Glutamatergic neuron (in vitro differentiated cells): Measurements from ENCODE around the gene SMAD9. TPM values are rescaled to one million over a fixed set of nuclear protein-coding genes. Genes with fewer than 3 reads are reported as not detected.

Source experiments
- DNase-seq: peaks from one replicate; pipeline ENCODE4 v3.0.0; 2022
- H3K27ac Mint-ChIP-seq: one replicate; pipeline ENCODE4 v1.8.0; 2020; ENCODE audit warnings: mild to moderate bottlenecking, mixed read lengths, inconsistent platforms; ENCODE audit not compliant: unreplicated experiment
- H3K27me3 Mint-ChIP-seq: one replicate; pipeline ENCODE4 v1.8.0; 2020; ENCODE audit warnings: mild to moderate bottlenecking, moderate library complexity, mixed read lengths, inconsistent platforms; ENCODE audit not compliant: unreplicated experiment
- H3K36me3 Mint-ChIP-seq: one replicate; pipeline ENCODE4 v1.8.0; 2020; ENCODE audit warnings: mild to moderate bottlenecking, mixed read lengths, inconsistent platforms; ENCODE audit not compliant: unreplicated experiment
- H3K4me1 Mint-ChIP-seq: one replicate; pipeline ENCODE4 v1.8.0; 2020; ENCODE audit warnings: mild to moderate bottlenecking, low read depth, mixed read lengths, inconsistent platforms; ENCODE audit not compliant: unreplicated experiment
- H3K4me3 Mint-ChIP-seq: one replicate; pipeline ENCODE4 v1.8.0; 2020; ENCODE audit warnings: mild to moderate bottlenecking, mixed read lengths, inconsistent platforms; ENCODE audit not compliant: unreplicated experiment
- H3K9me3 Mint-ChIP-seq: one replicate; pipeline ENCODE4 v1.8.0; 2020; ENCODE audit warnings: mild to moderate bottlenecking, moderate library complexity, mixed read lengths, inconsistent platforms; ENCODE audit not compliant: unreplicated experiment
- total RNA-seq: library from RNA; stranded (reverse); fragmentation: NEBNext Ultra II Directional; extraction: Animal tissue kit (Norgen Biotek cat#: 25700); gene quantifications from one replicate; pipeline ENCODE4 v1.2.1, GENCODE V29; 2021; ENCODE audit not compliant: unreplicated experiment
- TF ChIP-seq, protein P1 (sequence below): fragments of 200-600 bp; sonication (generic); IDR thresholded peaks from one replicate; pipeline ENCODE4 v1.5.0; 2021; ENCODE audit not compliant: partially characterized antibody, unreplicated experiment

The SMAD9 gene
- total RNA-seq, 1 donor from 2014 or later: 43.6 TPM

GRCh38 chr13:36839281-36839680, 80.8 kb downstream of the SMAD9 start:
- H3K4me3 Mint-ChIP-seq: no peak overlapping the region
- H3K9me3 Mint-ChIP-seq: peaks cover 2% of the 10 kb centered on the region
- no peak overlapping the region for H3K27ac Mint-ChIP-seq
- peaks cover 12% of the 10 kb centered on the region for H3K4me1 Mint-ChIP-seq
- TF ChIP-seq, protein P1, sequence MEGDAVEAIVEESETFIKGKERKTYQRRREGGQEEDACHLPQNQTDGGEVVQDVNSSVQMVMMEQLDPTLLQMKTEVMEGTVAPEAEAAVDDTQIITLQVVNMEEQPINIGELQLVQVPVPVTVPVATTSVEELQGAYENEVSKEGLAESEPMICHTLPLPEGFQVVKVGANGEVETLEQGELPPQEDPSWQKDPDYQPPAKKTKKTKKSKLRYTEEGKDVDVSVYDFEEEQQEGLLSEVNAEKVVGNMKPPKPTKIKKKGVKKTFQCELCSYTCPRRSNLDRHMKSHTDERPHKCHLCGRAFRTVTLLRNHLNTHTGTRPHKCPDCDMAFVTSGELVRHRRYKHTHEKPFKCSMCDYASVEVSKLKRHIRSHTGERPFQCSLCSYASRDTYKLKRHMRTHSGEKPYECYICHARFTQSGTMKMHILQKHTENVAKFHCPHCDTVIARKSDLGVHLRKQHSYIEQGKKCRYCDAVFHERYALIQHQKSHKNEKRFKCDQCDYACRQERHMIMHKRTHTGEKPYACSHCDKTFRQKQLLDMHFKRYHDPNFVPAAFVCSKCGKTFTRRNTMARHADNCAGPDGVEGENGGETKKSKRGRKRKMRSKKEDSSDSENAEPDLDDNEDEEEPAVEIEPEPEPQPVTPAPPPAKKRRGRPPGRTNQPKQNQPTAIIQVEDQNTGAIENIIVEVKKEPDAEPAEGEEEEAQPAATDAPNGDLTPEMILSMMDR: no peak
- H3K36me3 Mint-ChIP-seq: peaks cover 5% of the 10 kb centered on the region
- H3K27me3 Mint-ChIP-seq: no peaks in the 10 kb centered on the region
- DNase-seq: no peak

- no peak for DNase-seq
- Mint-ChIP-seq H3K27me3 (no peaks in the 10 kb centered on the region), H3K4me1 (peaks cover 12% of the 10 kb centered on the region), H3K9me3 (peaks cover 2% of the 10 kb centered on the region), H3K4me3 (no peak overlapping the region), H3K27ac (no peak overlapping the region), H3K36me3 (no peaks in the 10 kb centered on the region)
- TF ChIP-seq, protein P1: no peak
These were observed 82.5 kb downstream of the SMAD9 start for GRCh38 chr13:36837354-36838092.

DNA sequence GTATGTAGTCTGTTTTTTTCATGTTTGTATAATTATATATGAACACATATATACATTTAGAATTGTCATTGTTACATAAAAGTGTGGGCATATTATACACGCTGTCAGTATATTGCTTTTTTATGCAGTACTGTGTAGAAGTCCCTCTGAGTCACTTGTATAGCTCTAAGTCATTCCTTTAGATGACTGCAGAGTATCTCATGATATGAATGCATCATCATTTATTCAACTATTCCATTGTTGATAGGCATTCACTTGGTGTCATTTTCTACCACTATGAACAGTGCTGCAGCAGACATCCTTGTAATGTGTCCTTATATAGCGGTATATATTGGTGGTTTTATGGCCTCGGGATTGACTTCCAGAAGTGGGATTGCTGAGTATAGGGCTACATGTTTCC, 85.7 kb downstream of the SMAD9 start:
- no peak for DNase-seq
- H3K27ac Mint-ChIP-seq: no peak overlapping the region
- H3K36me3 Mint-ChIP-seq: no peaks in the 10 kb centered on the region
- H3K4me1 Mint-ChIP-seq: peaks cover 4% of the 10 kb centered on the region
- no peak overlapping the region for H3K4me3 Mint-ChIP-seq
- H3K9me3 Mint-ChIP-seq: no peaks in the 10 kb centered on the region
- no peaks in the 10 kb centered on the region for H3K27me3 Mint-ChIP-seq
- TF ChIP-seq, protein P1: no peak

- H3K9me3 Mint-ChIP-seq: no peaks in the 10 kb centered on the region
- TF ChIP-seq, protein P1: no peak
- no peaks in the 10 kb centered on the region for H3K36me3 Mint-ChIP-seq
- H3K27me3 Mint-ChIP-seq: no peaks in the 10 kb centered on the region
- H3K4me1 Mint-ChIP-seq: no peaks in the 10 kb centered on the region
- DNase-seq: no peak
- H3K27ac Mint-ChIP-seq: no peak overlapping the region
- no peak overlapping the region for H3K4me3 Mint-ChIP-seq
These were observed 88.7 kb downstream of the SMAD9 start for GRCh38 chr13:36831291-36831690.

- DNase-seq: no peak
- Mint-ChIP-seq H3K27me3 (no peaks in the 10 kb centered on the region), H3K9me3 (no peaks in the 10 kb centered on the region), H3K27ac (no peak overlapping the region), H3K4me3 (no peak overlapping the region), H3K4me1 (no peaks in the 10 kb centered on the region), H3K36me3 (no peaks in the 10 kb centered on the region)
- TF ChIP-seq, protein P1: no peak
These were observed 90.3 kb downstream of the SMAD9 start for GRCh38 chr13:36829753-36830152.
